MM.1S (cell line): ENCODE measurements around the gene SRSF8.

Experiments
- EZH2 ChIP-seq: fragments of 300-600 bp; sonication (generic); optimal IDR thresholded peaks from 2 replicates; pipeline ENCODE3; 2017; ENCODE audit warnings: low read depth, mild to moderate bottlenecking, antibody characterized with exemption, low read length, mixed read lengths
- EZH2phosphoT487 ChIP-seq: fragments of 300-600 bp; sonication (generic); IDR thresholded peaks from 2 replicates; pipeline ENCODE4 v1.6.1; 2018; ENCODE audit warnings: antibody characterized with exemption, low read length
- TF ChIP-seq, protein P1 (sequence below): fragments of 300-600 bp; sonication (generic); IDR thresholded peaks from 2 replicates; pipeline ENCODE4 v1.5.1; 2016; ENCODE audit warnings: antibody characterized with exemption, low read length, mixed read lengths

DNA sequence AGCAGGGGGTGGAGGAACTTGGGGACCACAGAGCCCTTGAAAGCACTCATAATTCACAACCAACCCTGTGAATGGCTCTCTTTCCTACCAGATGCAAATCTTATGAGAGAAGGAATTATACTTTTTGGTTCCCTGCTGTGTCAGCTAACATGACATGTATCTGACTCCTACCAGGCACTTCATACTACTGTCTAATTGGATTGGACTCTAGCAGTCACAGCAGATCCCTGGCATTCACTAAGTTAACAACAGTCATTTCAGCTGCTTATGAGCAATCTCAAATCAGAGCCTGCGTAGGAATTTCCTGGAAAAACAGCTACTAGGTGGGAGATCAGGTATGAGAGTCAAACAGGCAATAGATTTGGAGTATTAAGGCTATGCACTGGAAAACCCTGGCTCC, 11.8 kb downstream of the SRSF8 start:
- TF ChIP-seq, protein P1, sequence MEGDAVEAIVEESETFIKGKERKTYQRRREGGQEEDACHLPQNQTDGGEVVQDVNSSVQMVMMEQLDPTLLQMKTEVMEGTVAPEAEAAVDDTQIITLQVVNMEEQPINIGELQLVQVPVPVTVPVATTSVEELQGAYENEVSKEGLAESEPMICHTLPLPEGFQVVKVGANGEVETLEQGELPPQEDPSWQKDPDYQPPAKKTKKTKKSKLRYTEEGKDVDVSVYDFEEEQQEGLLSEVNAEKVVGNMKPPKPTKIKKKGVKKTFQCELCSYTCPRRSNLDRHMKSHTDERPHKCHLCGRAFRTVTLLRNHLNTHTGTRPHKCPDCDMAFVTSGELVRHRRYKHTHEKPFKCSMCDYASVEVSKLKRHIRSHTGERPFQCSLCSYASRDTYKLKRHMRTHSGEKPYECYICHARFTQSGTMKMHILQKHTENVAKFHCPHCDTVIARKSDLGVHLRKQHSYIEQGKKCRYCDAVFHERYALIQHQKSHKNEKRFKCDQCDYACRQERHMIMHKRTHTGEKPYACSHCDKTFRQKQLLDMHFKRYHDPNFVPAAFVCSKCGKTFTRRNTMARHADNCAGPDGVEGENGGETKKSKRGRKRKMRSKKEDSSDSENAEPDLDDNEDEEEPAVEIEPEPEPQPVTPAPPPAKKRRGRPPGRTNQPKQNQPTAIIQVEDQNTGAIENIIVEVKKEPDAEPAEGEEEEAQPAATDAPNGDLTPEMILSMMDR = no peak
- TF ChIP-seq EZH2 (no peak), EZH2phosphoT487 (no peak)
